Measurements from ENCODE around the gene PCDH10. TPM values are rescaled to one million over a fixed set of nuclear protein-coding genes. Genes with fewer than 3 reads are reported as not detected.

The PCDH10 gene
- polyA plus RNA-seq, 1 experiment, result 31.1 TPM

DNA sequence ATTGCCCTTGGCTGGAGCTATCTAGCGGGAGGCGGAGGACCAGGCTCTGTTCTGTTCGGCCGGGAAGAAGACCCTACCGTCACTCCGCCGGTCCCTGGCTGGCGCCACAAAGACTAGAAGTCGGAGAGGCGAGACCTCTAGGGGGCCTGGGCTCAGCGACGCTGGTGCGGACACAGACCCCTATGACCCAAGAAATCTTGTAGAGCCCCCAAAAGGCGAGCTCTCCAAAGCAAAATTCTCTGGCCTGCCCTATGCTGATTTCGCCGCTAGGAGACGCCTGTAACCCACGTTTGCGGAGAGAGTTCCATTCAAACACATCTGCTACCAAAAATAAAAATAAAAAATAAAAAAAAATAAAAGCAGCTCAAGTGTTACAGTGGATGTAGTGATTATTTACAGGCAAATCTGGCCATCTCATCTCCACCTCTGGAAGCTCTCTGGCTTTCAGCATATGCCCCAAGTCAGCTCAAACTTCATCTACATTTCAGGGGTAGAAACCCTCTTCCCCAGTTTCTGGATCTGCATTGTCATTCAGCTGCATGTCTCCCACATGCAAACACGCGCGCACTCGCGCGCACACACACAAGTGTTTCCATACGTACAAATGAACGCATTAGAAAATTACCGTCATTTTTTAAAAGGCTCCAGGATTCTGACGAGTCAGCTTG, 2.4 kb upstream of the PCDH10 start:
- ChIA-PET POLR2A (interaction anchor here (0.6 kb wide), 1 partner anchor 1007 kb away, joined by 9 read pairs; no protein-coding TSS in a partner anchor), CTCF (interaction anchor here (0.5 to 1.9 kb wide), 28 partner anchors 8 to 1812 kb away, joined by 3 to 9 read pairs (median 3); no protein-coding TSS in a partner anchor)
- no peak for DNase-seq (ENCODE audit: low read depth)
- no peaks in the 10 kb centered on the region for H3K36me3 ChIP-seq (ENCODE audit: control insufficient read depth, insufficient read depth, low read length)
- TF ChIP-seq, protein P1, sequence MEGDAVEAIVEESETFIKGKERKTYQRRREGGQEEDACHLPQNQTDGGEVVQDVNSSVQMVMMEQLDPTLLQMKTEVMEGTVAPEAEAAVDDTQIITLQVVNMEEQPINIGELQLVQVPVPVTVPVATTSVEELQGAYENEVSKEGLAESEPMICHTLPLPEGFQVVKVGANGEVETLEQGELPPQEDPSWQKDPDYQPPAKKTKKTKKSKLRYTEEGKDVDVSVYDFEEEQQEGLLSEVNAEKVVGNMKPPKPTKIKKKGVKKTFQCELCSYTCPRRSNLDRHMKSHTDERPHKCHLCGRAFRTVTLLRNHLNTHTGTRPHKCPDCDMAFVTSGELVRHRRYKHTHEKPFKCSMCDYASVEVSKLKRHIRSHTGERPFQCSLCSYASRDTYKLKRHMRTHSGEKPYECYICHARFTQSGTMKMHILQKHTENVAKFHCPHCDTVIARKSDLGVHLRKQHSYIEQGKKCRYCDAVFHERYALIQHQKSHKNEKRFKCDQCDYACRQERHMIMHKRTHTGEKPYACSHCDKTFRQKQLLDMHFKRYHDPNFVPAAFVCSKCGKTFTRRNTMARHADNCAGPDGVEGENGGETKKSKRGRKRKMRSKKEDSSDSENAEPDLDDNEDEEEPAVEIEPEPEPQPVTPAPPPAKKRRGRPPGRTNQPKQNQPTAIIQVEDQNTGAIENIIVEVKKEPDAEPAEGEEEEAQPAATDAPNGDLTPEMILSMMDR (IDR thresholded peaks at IDR 0.05; ENCODE audit: insufficient read depth, low read depth, low read length), result peak; percentile 99
- H3K4me3 ChIP-seq (ENCODE audit: low read depth, low read length), result peak overlapping the region; percentile 58
- peaks cover 3% of the 10 kb centered on the region for H3K27me3 ChIP-seq (ENCODE audit: control insufficient read depth, insufficient read depth, low read length)

DNA sequence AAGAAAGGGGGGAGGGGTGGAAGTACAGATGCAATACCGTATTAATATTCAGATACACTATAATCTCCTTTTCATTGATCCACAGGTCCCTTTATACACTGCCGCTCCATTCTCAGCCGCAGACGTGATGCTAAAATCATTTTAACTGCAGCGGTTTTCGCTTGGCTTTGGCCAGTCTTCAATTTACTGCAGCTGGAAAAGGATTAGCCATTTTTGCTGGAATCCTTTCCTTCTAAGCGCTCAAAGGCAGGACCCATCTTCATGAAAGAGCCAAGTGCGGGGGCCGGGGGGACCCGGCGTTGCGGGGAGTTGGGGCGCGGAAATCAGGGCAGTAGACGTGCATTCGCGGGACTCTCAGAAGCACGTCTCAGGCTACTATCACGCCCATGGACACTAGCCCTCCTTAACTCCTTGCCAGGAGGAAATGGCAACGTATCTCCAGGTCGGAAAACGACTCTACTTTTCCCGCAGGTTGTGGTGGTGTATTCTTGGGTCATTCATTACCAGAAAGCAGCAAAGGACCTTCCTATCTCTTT, 1.7 kb upstream of the PCDH10 start:
- Histone ChIP-seq H3K4me3 (ENCODE audit: low read depth, low read length) (peak overlapping the region; percentile 58), H3K27me3 (ENCODE audit: control insufficient read depth, insufficient read depth, low read length) (peaks cover 3% of the 10 kb centered on the region), H3K36me3 (ENCODE audit: control insufficient read depth, insufficient read depth, low read length) (no peaks in the 10 kb centered on the region)
- POLR2A ChIA-PET, result interaction anchor here (0.6 kb wide), 1 partner anchor 1007 kb away, joined by 9 read pairs; no protein-coding TSS in a partner anchor
- DNase-seq (ENCODE audit: low read depth), result no peak
- TF ChIP-seq, protein P1 (IDR thresholded peaks at IDR 0.05; ENCODE audit: insufficient read depth, low read depth, low read length), result no peak
- CTCF ChIA-PET, result interaction anchor here (0.7 to 1.9 kb wide), 25 partner anchors 9 to 1811 kb away, joined by 3 to 9 read pairs (median 3); no protein-coding TSS in a partner anchor

DNA sequence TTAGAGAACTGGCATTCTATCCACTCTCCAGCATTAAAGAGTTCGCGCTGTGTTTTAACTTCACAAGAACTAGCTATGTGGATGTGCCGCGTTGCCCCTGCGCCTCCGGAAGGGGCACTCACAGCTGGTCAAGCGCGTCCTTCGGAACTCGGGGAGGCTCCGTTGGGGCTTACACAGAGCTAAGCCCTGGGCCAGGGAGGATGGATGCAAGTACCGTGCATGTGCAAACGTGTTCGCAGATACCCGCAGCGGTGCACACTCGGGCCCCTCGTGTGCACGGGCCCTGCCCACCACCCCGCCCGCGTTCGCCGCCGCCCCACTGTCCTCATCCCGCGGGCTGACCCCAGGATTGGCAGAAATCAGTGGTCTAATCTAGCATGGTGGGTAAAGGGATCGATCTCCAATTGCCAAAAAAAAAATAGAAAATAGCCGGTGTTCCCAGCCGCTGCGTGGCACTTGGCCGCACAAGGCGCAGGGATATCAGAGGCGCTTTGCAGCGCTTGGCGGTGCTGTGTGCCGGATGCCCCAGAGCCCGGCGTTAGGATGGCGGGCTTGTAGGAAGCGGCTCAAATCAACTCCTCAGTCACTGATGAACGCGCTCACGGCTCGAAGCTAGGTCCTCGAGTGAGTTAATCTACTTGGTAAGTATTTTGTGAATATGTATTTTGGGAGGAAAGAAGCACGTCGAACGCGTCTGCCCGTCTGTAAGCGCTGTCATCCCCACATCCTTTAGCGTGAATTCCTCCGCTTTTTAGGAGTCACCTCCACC, 989 bp upstream of the PCDH10 start:
- Histone ChIP-seq H3K4me3 (ENCODE audit: low read depth, low read length) (peak overlapping the region; percentile 58), H3K36me3 (ENCODE audit: control insufficient read depth, insufficient read depth, low read length) (no peaks in the 10 kb centered on the region), H3K27me3 (ENCODE audit: control insufficient read depth, insufficient read depth, low read length) (peaks cover 3% of the 10 kb centered on the region)
- TF ChIP-seq, protein P1 (IDR thresholded peaks at IDR 0.05; ENCODE audit: insufficient read depth, low read depth, low read length), result peak; percentile 34; the same call in 1 of the 2 replicates
- no peak for DNase-seq (ENCODE audit: low read depth)
- ChIA-PET POLR2A (no interaction called here), CTCF (interaction anchor here (1.0 to 1.9 kb wide), 6 partner anchors 15 to 1810 kb away, joined by 3 to 5 read pairs (median 4); no protein-coding TSS in a partner anchor)

DNA sequence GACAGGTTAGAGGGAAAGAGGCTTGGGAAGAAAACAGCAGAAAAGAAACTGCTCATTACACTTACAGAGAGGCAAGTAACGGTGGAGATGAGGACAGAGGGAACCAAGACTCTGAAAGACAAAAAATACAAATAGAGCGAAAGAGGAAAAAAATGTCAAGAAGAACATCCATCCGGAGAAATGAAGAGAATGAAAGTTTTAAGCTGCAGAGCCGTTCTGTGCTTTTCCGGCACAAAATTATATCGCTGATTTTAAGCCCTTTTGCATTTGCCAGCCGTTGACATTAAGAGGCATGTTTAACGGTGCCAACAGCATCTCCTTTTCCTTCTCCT, 236 bp downstream of the PCDH10 start:
- Histone ChIP-seq H3K27me3 (ENCODE audit: control insufficient read depth, insufficient read depth, low read length) (peaks cover 3% of the 10 kb centered on the region), H3K4me3 (ENCODE audit: low read depth, low read length) (peak overlapping the region; percentile 58), H3K36me3 (ENCODE audit: control insufficient read depth, insufficient read depth, low read length) (no peaks in the 10 kb centered on the region)
- TF ChIP-seq, protein P1 (IDR thresholded peaks at IDR 0.05; ENCODE audit: insufficient read depth, low read depth, low read length), result no peak
- DNase-seq (ENCODE audit: low read depth), result no peak
- ChIA-PET POLR2A (interaction anchor here (0.9 kb wide), 1 partner anchor 1655 kb away, joined by 3 read pairs; no protein-coding TSS in a partner anchor), CTCF (interaction anchor here (0.6 to 1.3 kb wide), 3 partner anchors 28 to 1787 kb away, joined by 3 to 7 read pairs (median 3); no protein-coding TSS in a partner anchor)
